IMR-90 (cell line): ENCODE data around the gene VEGFA. TPM values are rescaled to one million over a fixed set of nuclear protein-coding genes. Genes with fewer than 3 reads are reported as not detected.

Experiments used
- ATAC-seq: fragments of 200-7000 bp; cut with Tn5 transposase; 2 replicates; pipeline ENCODE4 v1.9.1; 2020; ENCODE audit warnings: low read depth, mild to moderate bottlenecking, moderate library complexity
- BruUV-seq: library from RNA; stranded (reverse); fragments of 400-500 nt; replicated peaks from 2 replicates; lab custom pipeline; 2021; lab: Mats Ljungman, UMichigan
- CTCF ChIA-PET: fragments of 300-600 bp; formaldehyde crosslinking; extraction: SDS; loops from one replicate; lab custom pipeline; 2021; ENCODE audit warnings: antibody characterized with exemption; lab: Yijun Ruan, JAX
- POLR2A ChIA-PET: fragments of 300-600 bp; sonication (Branson Sonifier 250); formaldehyde crosslinking; loops from one replicate; lab custom pipeline; 2022; ENCODE audit warnings: antibody characterized with exemption; ENCODE audit not compliant: unreplicated experiment; lab: Charles Lee
- DNase-seq: peaks from one replicate; pipeline ENCODE4 v3.0.0; 2013
- H2AFZ ChIP-seq: replicated peaks from 2 replicates; pipeline ENCODE3; 2013; ENCODE audit warnings: low read length, mild to moderate bottlenecking; ENCODE audit not compliant: poor library complexity
- H2AK5ac ChIP-seq: 2 replicates; pipeline ENCODE4 v1.6.1; 2013; ENCODE audit warnings: low read depth, low read length, inconsistent platforms
- H2AK9ac ChIP-seq: replicated peaks from 2 replicates; pipeline ENCODE3; 2013; ENCODE audit warnings: mild to moderate bottlenecking, low read depth, low read length, moderate library complexity; ENCODE audit not compliant: poor library complexity
- H2BK120ac ChIP-seq: 2 replicates; pipeline ENCODE4 v1.6.1; 2013; ENCODE audit warnings: low read depth, low read length, inconsistent platforms
- H2BK15ac ChIP-seq: 3 replicates; pipeline ENCODE4 v1.6.1; 2013; ENCODE audit warnings: low read depth, low read length, inconsistent platforms
- H2BK20ac ChIP-seq: 2 replicates; pipeline ENCODE4 v1.6.1; 2013; ENCODE audit warnings: low read depth, mild to moderate bottlenecking, inconsistent platforms, low read length, moderate library complexity
- H2BK5ac ChIP-seq: 2 replicates; pipeline ENCODE4 v1.6.1; 2013; ENCODE audit warnings: mild to moderate bottlenecking, low read depth, low read length, inconsistent platforms; ENCODE audit not compliant: poor library complexity, severe bottlenecking
- H3K14ac ChIP-seq: replicated peaks from 2 replicates; pipeline ENCODE4 v1.6.1; 2013; ENCODE audit warnings: low read depth, low read length, inconsistent platforms
- H3K18ac ChIP-seq: 2 replicates; pipeline ENCODE4 v1.6.1; 2013; ENCODE audit warnings: low read depth, low read length, control low read depth
- H3K23ac ChIP-seq: 2 replicates; pipeline ENCODE4 v1.6.1; 2013; ENCODE audit warnings: low read depth, low read length, inconsistent platforms
- H3K27ac ChIP-seq: 2 replicates; pipeline ENCODE4 v1.5.1; 2013; ENCODE audit warnings: mild to moderate bottlenecking, control low read depth, low read length; ENCODE audit not compliant: insufficient read depth
- H3K27me3 ChIP-seq: 2 replicates; pipeline ENCODE4 v1.6.1; 2013; ENCODE audit warnings: low read length; ENCODE audit not compliant: control insufficient read depth, insufficient read depth
- H3K36me3 ChIP-seq: 2 replicates; pipeline ENCODE4 v1.6.1; 2013; ENCODE audit warnings: low read length, mixed read lengths; ENCODE audit not compliant: control insufficient read depth, insufficient read depth
- H3K4ac ChIP-seq: 2 replicates; pipeline ENCODE4 v1.6.1; 2013; ENCODE audit warnings: low read depth, low read length, inconsistent platforms
- H3K4me1 ChIP-seq: 2 replicates; pipeline ENCODE4 v1.6.1; 2013; ENCODE audit warnings: low read length, mixed read lengths; ENCODE audit not compliant: control insufficient read depth, insufficient read depth
- H3K4me2 ChIP-seq: 2 replicates; pipeline ENCODE4 v1.6.1; 2013; ENCODE audit warnings: low read depth, mild to moderate bottlenecking, control low read depth, low read length, moderate library complexity
- H3K4me3 ChIP-seq: 2 replicates; pipeline ENCODE4 v1.5.1; 2013; ENCODE audit warnings: low read depth, mild to moderate bottlenecking, control low read depth, low read length, moderate library complexity; ENCODE audit not compliant: insufficient read depth
- H3K56ac ChIP-seq: 2 replicates; pipeline ENCODE4 v1.6.1; 2013; ENCODE audit warnings: low read length, inconsistent platforms; ENCODE audit not compliant: insufficient read depth; ENCODE audit errors: extremely low read depth
- H3K79me1 ChIP-seq, 2 experiments: 2 replicates each; pipeline ENCODE4 v1.6.1; 2013; ENCODE audit warnings: low read length in 2 of 2, inconsistent platforms in 1 of 2, low read depth in 1 of 2
- H3K9ac ChIP-seq: 2 replicates; pipeline ENCODE4 v1.6.1; 2013; ENCODE audit warnings: low read depth, low read length, control low read depth
- H3K9me1 ChIP-seq: 2 replicates; pipeline ENCODE4 v1.6.1; 2013; ENCODE audit warnings: low read length, inconsistent platforms; ENCODE audit not compliant: insufficient read depth
- H3K9me3 ChIP-seq: 2 replicates; pipeline ENCODE4 v1.6.1; 2013; ENCODE audit warnings: low read length; ENCODE audit not compliant: control insufficient read depth, insufficient read depth
- H4K20me1 ChIP-seq: 2 replicates; pipeline ENCODE4 v1.6.1; 2013; ENCODE audit warnings: low read length, inconsistent platforms; ENCODE audit not compliant: insufficient read depth
- H4K5ac ChIP-seq: 2 replicates; pipeline ENCODE4 v1.6.1; 2013; ENCODE audit warnings: mild to moderate bottlenecking, low read depth, low read length, control low read depth
- H4K8ac ChIP-seq, 2 experiments: 2 replicates each; pipeline ENCODE4 v1.6.1; 2013; ENCODE audit warnings: low read depth in 2 of 2, low read length in 2 of 2, control low read depth in 1 of 2, inconsistent platforms in 1 of 2
- H4K91ac ChIP-seq: 2 replicates; pipeline ENCODE4 v1.6.1; 2013; ENCODE audit warnings: low read depth, low read length, inconsistent platforms; ENCODE audit not compliant: insufficient read depth
- BHLHE40 ChIP-seq: fragments of 150-350 bp; IDR thresholded peaks from 2 replicates; pipeline ENCODE4 v1.6.1; 2016; ENCODE audit warnings: mild to moderate bottlenecking, low read depth, low read length
- MAZ ChIP-seq: IDR thresholded peaks from 2 replicates; pipeline ENCODE4 v1.6.1; 2012; ENCODE audit warnings: low read depth, mild to moderate bottlenecking, low read length, improper control_type of control experiment, moderate library complexity, borderline replicate concordance
- NFE2L2 ChIP-seq: fragments of 150-350 bp; IDR thresholded peaks from 2 replicates; pipeline ENCODE4 v1.6.1; 2016; ENCODE audit warnings: low read depth, mild to moderate bottlenecking, low read length
- POLR2A ChIP-seq: IDR thresholded peaks from 2 replicates; pipeline ENCODE4 v1.6.1; 2012; ENCODE audit warnings: mild to moderate bottlenecking, low read depth, low read length
- RAD21 ChIP-seq: IDR thresholded peaks from 2 replicates; pipeline ENCODE4 v1.6.1; 2012; ENCODE audit warnings: low read length, improper control_type of control experiment
- RFX5 ChIP-seq: IDR thresholded peaks from 2 replicates; pipeline ENCODE4 v1.8.0; 2012; ENCODE audit warnings: low read depth, mild to moderate bottlenecking, low read length, moderate library complexity
- SMC3 ChIP-seq: fragments of 150-350 bp; IDR thresholded peaks from 2 replicates; pipeline ENCODE4 v1.6.1; 2016; ENCODE audit warnings: low read depth, mild to moderate bottlenecking, antibody characterized with exemption, low read length, moderate library complexity
- WGBS, 2 experiments: methylation state at CpG; one replicate each; pipeline versions ENCODE4 v1.1.5 to v1.1.7; 2013; ENCODE audit warnings: missing lambda C conversion rate in 2 of 2; ENCODE audit not compliant: insufficient read length in 1 of 2; ENCODE audit errors: extremely low coverage in 2 of 2; 5-methylcytosine and 5-hydroxymethylcytosine counted together
- dilution Hi-C: fragments of 300-500 bp; cut with HindIII; formaldehyde crosslinking; loops from one replicate; pipeline ENCODE4 v1.14.3; 2018; ENCODE audit warnings: low sequenced_read_pairs; ENCODE audit not compliant: unreplicated experiment
- in situ Hi-C: fragments of 300-500 bp; cut with MboI; formaldehyde crosslinking; loops from 3 replicates; pipeline ENCODE4 v1.14.3; 2019; ENCODE audit warnings: low sequenced_read_pairs, inconsistent platforms, mixed read lengths
- intact Hi-C: fragments of 100-400 bp; cut with micrococcal nuclease; formaldehyde crosslinking; loops from 2 replicates; pipeline ENCODE4 v1.10.0; 2022
- polyA plus RNA-seq, 3 experiments: library from polyadenylated mRNA; depleted of rRNA; stranded (reverse); fragments of >200 nt; gene quantifications; 2 replicates each; pipeline ENCODE4 v1.2.3, GENCODE V29; 2012; ENCODE audit warnings: low replicate concordance in 1 of 3
- total RNA-seq: library from RNA; depleted of rRNA; stranded (reverse); fragments of >200 nt; gene quantifications from 2 replicates; pipeline ENCODE4 v1.2.3, GENCODE V29; 2012
- TF ChIP-seq, protein P1 (sequence below): fragments of 150-350 bp; IDR thresholded peaks from 2 replicates; pipeline ENCODE4 v1.6.1; 2016; ENCODE audit warnings: low read depth, mild to moderate bottlenecking, low read length, moderate library complexity, borderline replicate concordance
- TF ChIP-seq, protein P2 (sequence below): fragments of 150-350 bp; IDR thresholded peaks from 2 replicates; pipeline ENCODE4 v1.6.1; 2017; ENCODE audit warnings: mild to moderate bottlenecking, antibody characterized with exemption, low read length, low read depth
- TF ChIP-seq, protein P3 (sequence below): conservative IDR thresholded peaks from 2 replicates; pipeline ENCODE4 v1.5.1; 2012; ENCODE audit warnings: mild to moderate bottlenecking, low read depth, low read length, improper control_type of control experiment

VEGFA gene
- total and polyA plus RNA-seq, 2 of the 4 experiments (the other 2 are of a cell fraction), result 190 to 234 TPM

DNA sequence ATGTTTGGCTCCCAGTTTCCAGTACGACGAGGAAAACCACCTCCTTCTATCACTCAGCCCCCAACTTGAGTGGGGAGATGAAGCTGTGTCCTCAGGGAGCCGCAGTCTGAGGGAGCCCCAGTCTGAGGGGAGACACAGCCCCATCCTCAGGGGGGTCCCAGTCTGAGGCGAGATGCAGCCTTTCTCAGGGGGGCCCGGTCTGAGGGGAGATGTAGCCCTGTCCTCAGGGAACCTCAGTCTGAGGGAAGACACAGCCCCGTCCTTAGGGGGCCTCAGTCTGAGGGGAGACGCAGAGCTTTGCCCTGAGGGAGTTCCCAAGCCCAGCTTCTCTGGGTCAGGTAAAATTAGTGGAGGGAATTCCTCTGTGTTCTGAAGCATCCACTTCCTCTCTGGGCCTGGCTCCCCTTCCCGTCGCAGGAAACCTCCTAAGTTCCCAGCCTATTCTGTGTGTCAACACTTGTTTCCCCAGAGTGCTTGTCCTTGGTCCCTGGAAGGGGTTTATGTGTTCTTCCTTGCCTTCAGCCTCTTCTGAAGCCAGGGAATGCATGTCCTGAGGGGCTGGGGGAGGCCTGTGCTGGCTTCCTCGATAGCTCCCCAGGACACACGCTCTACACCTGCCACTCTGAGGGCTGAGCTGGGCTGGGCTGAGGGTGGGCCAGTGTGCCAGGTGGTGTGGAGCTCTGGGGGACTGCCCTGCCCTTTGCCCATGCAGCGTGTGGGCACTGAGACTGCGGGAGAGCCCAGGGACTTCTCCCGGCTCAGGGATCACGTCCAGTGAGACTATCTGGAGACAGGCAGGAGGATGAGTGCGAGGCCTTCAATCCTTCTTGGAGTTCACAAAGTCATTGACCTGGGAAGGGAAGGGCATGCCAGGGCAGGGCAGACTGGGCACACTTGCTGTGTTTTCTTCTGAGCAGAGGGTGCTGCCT lies 55.4 kb downstream of the VEGFA start (continued):
- TF ChIP-seq, protein P1, sequence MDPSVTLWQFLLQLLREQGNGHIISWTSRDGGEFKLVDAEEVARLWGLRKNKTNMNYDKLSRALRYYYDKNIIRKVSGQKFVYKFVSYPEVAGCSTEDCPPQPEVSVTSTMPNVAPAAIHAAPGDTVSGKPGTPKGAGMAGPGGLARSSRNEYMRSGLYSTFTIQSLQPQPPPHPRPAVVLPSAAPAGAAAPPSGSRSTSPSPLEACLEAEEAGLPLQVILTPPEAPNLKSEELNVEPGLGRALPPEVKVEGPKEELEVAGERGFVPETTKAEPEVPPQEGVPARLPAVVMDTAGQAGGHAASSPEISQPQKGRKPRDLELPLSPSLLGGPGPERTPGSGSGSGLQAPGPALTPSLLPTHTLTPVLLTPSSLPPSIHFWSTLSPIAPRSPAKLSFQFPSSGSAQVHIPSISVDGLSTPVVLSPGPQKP, result no peak
- TF ChIP-seq RAD21, result no peak

DNA sequence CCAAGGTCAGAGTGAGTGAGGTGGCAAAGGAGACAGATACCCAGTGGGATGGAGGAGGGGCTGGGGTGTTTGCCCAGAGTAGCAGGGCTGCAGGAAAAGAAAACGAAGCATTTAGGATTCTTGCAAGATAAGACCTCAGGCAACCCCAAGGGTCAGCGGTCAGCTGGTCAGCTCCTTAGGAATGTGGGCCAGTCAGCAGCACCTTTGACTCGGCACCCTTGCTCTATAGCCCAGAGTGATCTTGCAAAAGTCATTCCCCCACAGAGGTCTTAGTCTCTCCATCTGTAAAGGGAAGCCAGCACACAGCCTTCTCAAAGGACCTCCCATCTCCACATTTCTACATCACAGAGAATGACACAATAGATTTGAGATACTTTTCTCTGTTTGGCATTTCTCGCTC lies 56.7 kb downstream of the VEGFA start:
- WGBS, 2 experiments, result 57% methylated on average over 3 of the region's 4 CpGs; no CpG with 5 or more reads in 1 of the 2 experiments
- H4K5ac ChIP-seq, result no peak overlapping the region
- H2AFZ ChIP-seq, result no peak overlapping the region
- no peak for ATAC-seq
- H4K20me1 ChIP-seq, result no peaks in the 10 kb centered on the region
- no peak overlapping the region for H2BK5ac ChIP-seq
- H3K18ac ChIP-seq, result no peak overlapping the region
- H3K9me1 ChIP-seq, result no peaks in the 10 kb centered on the region
- H3K4me2 ChIP-seq, result no peak overlapping the region
- intact Hi-C loops, result no loop called here
- no peaks in the 10 kb centered on the region for H3K36me3 ChIP-seq
- BruUV-seq, result no TSS peak
- no peak overlapping the region for H2AK5ac ChIP-seq
- in situ Hi-C loops, result no loop called here
- peaks cover 56% of the 10 kb centered on the region for H3K27me3 ChIP-seq
- H3K4me3 ChIP-seq, result no peak overlapping the region
- no peaks in the 10 kb centered on the region for H3K9me3 ChIP-seq
- H3K4ac ChIP-seq, result no peak overlapping the region
- ChIA-PET POLR2A (no interaction called here), CTCF (no interaction called here)
- dilution Hi-C loops, result no loop called here
- no peak overlapping the region for H2BK120ac ChIP-seq
- no peak overlapping the region for H4K91ac ChIP-seq
- no peak overlapping the region for H3K27ac ChIP-seq
- no peak overlapping the region for H3K14ac ChIP-seq
- no peaks in the 10 kb centered on the region for H3K79me1 ChIP-seq
- no peak overlapping the region for H3K23ac ChIP-seq
- H2BK15ac ChIP-seq, result no peak overlapping the region
- H2BK20ac ChIP-seq, result no peak overlapping the region
- H3K4me1 ChIP-seq, result peaks cover 3% of the 10 kb centered on the region; the same call in 1 of the 2 replicates
- no peak for DNase-seq
- no peak overlapping the region for H3K56ac ChIP-seq
- H4K8ac ChIP-seq, result no peak overlapping the region
- H2AK9ac ChIP-seq, result no peak overlapping the region
- H3K9ac ChIP-seq, result no peak overlapping the region
- no peak for TF ChIP-seq SMC3
- TF ChIP-seq NFE2L2, result no peak
- no peak for TF ChIP-seq BHLHE40
- no peak for TF ChIP-seq MAZ
- TF ChIP-seq, protein P2, sequence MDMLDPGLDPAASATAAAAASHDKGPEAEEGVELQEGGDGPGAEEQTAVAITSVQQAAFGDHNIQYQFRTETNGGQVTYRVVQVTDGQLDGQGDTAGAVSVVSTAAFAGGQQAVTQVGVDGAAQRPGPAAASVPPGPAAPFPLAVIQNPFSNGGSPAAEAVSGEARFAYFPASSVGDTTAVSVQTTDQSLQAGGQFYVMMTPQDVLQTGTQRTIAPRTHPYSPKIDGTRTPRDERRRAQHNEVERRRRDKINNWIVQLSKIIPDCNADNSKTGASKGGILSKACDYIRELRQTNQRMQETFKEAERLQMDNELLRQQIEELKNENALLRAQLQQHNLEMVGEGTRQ, result no peak
- TF ChIP-seq POLR2A, result no peak
- no peak for TF ChIP-seq RFX5
- TF ChIP-seq, protein P3, sequence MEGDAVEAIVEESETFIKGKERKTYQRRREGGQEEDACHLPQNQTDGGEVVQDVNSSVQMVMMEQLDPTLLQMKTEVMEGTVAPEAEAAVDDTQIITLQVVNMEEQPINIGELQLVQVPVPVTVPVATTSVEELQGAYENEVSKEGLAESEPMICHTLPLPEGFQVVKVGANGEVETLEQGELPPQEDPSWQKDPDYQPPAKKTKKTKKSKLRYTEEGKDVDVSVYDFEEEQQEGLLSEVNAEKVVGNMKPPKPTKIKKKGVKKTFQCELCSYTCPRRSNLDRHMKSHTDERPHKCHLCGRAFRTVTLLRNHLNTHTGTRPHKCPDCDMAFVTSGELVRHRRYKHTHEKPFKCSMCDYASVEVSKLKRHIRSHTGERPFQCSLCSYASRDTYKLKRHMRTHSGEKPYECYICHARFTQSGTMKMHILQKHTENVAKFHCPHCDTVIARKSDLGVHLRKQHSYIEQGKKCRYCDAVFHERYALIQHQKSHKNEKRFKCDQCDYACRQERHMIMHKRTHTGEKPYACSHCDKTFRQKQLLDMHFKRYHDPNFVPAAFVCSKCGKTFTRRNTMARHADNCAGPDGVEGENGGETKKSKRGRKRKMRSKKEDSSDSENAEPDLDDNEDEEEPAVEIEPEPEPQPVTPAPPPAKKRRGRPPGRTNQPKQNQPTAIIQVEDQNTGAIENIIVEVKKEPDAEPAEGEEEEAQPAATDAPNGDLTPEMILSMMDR, result no peak
- TF ChIP-seq, protein P1, result no peak
